IPS DF 19.7 (cell line): ENCODE data around the gene SH3BGR.
"Not testable (repeated sequence)": the region's sequence is repeated elsewhere in the genome, so short reads cannot be mapped to it uniquely, and the experiment has no call there.

Source experiments
- DNase-seq: peaks from one replicate; pipeline ENCODE4 v3.0.0-alpha.2; 2013; ENCODE audit warnings: low read depth, low spot score

The SH3BGR gene

DNA sequence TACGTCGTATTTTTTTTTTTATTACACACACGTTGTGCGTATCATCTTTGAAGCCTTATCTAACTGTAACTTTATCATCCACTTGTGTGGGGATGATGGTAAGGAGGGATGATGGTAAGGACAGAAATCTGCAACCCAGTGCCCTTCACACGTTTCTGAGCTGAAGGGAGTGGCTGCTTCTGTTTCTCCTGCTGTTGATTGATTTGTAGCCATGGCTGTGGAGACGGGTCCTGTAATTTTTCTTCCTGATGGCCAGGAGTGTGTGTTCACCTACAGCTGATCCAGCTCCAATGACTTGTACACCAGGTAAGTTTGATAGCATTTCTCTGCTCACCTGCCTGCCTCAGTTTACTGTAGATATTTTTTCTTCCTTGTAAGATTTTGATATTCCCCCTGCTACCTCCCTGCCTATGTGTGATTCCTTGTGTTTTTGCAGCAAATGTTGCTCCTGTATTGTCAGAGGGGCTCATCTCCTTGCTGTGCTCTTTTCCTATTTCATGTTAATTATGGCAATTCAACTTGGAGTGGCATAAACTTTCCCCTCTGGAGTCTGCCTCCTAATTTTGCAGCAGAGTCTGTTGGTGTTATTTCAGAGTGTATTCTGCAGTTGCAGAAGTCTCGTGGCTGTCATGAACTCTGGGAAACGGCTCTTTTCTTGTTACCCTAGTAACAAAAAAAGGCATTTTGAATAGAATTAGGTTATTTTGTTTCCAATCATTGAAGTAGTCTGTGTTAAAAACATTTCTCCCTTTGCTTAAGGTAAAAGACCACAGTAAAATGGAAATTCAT is 64.1 kb downstream of the SH3BGR start:
- DNase-seq: no peak

DNA sequence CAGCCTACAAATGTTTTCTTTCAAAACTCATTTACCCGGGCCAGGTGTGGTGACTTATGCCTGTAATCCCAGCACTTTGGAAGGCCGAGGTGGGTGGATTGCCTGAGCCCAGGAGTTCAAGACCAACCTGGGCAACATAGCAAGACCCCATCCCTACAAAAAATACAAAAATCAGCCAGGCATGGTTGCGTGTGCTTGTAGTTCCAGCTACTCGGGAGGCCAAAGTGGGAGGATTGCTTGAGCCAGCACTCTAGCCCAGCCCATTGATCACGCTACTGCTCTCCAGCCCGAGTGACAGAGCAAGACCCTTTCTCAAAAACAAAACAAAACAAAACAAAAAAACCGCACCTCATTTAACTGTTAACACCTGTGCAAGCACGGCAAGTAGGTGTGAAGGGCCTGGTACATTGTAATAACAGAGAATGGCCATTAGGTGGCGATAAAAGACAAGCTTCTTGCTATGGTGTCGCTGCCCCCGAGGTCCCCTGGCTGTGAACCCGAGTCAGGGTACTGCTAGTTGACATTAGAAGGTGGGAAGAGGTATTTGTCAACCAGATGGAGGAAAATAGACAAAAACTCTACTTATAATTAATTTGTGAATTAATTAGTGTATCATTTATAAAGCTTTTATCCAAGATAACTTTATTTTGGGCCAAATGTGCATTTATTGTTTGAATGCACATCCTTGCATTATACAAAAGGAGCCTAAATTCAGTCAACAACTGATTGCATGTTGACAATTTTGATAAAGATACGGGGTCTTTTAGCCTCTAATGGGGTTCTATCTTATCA is 66.5 kb downstream of the SH3BGR start:
- DNase-seq: peak; percentile 70

DNA sequence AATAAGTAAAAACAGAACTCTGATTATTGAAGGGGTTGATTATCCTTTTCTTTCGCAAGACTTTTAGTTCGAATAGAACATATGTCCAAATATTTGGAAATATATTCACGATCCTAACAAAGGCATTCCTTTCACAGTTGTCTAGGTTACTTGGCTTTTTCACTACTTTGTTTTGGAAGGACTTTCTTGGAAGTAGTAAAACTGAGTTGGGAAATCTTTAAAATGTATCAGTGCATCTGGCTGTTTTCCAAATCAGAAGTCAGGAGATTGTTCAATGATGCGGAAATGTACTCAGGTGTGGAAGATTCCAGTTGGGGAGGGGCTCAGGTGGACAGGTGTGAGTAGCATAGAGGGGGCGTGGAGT is 67.1 kb downstream of the SH3BGR start:
- DNase-seq: no peak

DNA sequence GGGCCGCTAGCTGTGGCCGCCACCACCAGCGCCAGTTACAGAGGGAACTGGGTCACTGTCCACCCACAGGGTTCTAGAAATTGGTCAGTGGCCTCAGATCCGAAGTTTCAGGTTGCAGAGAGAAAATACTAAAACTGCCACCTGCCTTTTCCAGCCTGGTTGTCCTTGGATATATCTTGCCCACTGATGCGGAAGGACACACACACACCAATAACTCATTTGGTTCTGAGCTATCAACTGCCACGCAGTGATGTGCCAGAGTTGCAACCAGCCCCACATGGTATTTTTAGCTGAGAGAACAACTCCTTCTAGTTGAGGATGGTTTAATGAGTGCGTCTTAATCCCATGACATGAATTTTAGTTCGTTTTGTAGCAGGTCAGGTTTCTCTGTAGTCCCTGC is 68.1 kb downstream of the SH3BGR start:
- DNase-seq: no peak

DNA sequence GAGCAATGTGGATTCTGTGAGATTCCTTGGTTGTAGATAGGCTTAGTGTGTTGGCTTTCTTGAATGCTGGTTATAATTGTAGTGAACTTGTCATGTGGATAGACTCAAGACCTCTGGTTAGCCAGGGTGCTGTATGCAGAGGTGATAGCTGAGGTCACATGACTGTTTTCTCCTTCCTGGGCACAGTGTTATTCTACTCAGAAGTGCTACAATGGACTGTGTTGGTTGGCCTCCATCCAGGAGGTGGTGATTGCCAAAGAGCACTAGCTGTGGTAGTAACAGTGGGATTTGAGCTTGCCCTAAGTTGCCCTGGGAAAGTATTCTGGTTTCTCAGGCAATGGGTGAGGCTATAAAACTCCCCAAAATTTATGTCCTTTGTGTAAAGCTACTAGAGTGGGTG is 71.6 kb downstream of the SH3BGR start:
- DNase-seq: no peak

DNA sequence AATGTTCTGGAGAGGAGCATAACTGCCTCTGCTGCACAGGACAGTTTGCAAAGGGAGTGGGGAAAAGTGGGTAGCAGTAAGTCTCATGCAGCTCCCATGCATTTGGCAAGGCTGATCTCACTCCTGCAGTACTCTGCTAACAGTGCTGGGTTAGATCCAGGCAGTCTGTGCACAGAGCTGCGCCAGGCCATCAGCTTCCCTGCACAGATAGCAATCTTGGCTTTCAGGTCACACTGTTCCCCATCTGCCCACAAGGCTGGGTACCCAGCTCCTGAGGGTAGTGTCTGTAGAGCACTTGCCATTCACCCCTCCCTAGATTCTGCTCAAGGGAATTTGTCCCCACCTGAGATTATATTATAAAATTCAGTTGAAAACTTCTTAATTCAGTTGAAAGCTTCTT is 72.1 kb downstream of the SH3BGR start:
- DNase-seq: no peak

DNA sequence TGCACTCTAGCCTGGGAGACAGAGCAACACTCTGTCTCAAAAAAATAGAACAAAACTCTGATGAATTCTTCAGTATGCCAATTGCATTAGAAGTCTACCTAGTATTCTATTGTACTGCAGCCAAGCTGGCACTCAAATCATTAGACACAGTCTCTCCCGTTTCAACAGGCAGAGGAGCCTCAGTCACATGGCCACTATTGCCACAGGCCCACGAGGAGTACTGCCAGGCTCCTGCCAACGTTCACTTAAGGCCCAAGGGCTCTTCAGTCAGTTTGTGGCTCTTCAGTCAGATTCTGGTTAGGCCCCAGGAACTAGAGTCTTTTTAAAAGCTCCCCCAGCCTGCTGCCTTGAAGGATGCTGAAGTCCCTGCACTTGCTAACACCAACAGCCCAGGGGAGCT is 73.4 kb downstream of the SH3BGR start:
- DNase-seq: no peak

DNA sequence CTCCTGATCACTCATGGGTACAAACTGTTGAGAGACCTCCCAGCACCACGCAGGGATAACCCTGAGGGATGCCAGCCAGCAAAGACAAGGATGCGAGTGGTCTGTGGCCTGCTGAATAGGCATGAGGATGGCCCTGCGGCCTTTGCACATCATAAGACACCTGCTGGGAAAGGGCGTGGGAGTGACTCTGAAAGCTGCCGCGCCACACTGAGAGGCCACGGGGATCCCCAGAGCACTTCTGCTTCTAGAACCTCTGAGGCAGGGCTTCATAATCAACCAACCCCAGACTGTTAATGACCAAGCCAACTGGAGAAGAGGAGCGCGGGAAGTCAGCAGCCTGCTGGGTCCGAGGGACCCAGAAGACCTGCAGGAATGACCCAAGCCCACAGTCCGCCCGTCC is 73.8 kb downstream of the SH3BGR start:
- DNase-seq: no peak

DNA sequence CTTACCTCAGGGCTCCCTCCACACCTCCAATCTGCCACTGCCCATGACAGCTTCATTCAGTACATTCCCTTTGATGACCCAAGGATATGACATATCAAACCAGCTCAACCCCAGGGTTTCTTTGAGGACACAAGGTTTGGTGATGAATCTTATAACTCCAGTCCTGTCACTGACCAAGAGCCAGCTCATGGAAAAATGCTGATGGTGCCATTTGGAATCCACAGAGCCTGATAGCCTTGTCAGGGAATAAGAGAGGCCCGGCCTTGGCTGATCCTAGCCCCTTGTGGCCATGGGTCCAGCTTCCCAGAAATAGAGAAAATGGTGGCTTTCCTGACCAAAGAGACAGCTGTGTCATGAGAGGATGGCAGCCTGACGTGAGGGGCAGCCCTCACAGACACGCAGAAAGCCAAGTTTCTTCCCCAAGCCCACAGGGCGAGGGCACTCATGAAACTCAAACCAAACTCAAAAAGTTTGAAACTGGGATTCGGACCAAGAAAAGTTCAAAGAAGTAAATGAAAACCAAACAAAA is 75.4 kb downstream of the SH3BGR start:
- DNase-seq: no peak

DNA sequence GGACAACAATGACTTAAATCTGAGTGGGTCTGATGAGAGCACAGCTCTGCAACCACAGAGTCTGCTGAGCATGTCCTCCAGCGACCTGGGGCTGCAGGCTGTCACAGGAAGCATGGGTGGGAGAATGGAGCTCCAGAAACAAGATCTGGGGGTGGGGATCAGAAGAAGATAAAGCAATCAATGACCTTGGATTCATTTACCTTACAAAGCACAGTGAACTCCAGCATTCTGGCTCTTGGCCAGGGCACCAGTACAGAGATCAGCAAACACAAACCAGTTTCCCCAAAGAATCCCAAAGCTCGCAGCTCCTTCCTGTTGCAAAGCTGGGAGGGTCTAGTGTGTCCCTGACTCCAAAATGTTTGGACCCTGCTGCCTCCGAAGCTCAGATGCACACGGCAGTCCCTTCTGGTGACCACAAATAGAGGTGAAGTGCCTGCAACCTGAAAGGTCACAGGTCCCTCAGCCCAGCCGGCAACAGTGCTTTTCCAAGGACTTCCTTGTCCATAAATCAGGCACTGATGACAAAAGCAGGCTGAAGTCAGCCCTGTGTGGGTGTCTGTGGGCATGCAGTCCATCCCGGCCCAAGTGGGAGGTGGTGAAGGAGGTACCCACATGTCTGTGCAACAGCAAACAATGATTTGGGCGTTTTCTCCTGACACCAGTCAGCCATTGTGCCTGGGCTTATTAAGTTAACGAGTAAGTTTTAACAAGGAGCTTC is 76.1 kb downstream of the SH3BGR start:
- no peak for DNase-seq

DNA sequence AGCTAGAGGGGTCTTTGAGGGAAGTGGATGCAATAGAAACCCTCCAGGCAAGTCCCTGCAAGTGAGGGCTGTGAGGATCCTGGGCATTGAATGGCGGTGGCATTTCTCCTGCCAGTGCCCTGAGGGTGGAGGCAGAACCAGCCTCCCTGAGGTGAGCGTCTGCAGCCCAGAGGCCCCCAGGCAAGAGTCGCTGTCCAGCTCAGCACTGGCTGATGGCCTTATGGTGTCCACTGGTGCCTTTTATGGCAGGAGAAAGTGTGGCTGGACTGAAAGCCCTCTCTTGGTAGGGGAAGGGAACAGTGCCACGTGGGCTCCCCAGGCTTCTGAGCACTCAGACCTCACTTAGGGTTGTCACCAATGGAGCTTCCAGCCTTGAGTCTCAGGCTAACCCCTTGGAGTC is 77.3 kb downstream of the SH3BGR start:
- DNase-seq: no peak

DNA sequence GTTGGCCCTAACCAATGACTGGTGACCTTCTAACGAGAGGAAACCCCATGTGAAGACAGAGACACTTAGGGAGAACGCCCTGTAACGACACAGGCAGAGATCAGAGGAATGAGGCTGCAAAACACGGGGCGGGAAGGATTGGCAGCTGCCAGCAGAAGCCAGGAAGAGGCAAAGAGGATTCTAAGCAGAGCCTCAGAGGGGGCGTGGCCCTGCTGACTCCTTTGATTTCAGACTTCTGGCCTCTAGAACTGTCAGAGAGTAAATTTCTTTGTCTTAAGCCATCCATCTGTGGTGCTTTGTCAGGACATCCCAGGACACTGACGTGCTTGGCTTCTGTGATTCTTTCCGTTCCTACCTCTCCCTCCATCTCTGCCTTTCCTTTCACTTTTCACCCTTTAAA is 79.3 kb downstream of the SH3BGR start:
- no peak for DNase-seq

DNA sequence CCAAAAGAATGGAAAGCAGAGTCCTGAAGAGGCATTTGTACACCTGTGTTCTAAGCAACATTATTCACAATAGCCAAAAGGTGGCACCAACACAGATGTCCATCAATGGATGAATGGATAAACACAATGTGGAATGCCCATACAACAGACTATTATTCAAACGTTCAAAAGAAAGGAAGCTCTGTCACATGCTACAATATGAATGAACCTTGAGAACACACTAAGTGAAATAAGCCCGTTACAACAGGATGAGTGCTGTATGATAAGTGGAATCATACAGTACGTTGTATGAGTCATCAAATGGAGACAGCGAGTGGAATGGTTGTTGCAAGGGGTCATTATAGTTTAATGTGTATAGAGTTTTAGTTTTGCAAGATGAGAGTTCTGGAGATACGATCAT is 80.1 kb downstream of the SH3BGR start:
- no peak for DNase-seq

DNA sequence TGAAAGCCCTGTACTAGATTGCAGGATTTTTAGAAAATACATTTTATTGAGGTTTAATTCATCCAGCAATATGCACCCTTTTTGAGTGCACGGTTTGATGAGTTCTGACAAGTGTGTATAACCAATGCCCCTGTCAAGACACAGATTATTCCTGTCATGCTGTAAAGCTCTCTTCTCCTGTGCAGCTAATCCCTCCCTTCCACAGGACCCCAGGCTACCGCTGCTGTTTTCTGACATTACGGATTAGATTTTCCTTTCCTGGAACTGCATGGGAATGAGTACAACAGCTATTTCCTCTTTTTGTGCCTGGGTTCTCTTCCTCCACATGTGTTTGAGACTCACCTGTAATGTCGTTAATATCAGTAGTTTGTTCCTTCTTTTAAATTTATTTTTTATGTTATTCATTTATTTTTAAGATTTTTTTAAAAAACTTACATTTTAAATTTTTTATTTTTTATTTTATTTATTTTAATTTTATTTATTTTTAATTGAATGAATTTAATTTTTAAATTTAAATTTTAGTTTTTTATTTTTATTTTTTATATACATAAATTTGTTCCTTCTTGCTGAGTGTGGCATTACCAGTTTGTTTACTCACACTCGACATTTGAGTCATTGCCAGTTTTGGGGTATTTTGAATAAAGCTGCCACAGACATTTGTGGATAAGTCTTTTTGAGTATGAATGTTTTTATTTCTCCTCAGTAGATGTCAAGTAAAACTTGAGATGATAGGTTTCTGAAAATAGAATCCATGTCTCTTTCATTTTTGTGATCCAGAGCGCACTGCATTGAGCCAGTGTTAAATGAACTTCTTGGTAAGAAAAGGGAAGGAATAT is 82.0 kb downstream of the SH3BGR start:
- no peak for DNase-seq

DNA sequence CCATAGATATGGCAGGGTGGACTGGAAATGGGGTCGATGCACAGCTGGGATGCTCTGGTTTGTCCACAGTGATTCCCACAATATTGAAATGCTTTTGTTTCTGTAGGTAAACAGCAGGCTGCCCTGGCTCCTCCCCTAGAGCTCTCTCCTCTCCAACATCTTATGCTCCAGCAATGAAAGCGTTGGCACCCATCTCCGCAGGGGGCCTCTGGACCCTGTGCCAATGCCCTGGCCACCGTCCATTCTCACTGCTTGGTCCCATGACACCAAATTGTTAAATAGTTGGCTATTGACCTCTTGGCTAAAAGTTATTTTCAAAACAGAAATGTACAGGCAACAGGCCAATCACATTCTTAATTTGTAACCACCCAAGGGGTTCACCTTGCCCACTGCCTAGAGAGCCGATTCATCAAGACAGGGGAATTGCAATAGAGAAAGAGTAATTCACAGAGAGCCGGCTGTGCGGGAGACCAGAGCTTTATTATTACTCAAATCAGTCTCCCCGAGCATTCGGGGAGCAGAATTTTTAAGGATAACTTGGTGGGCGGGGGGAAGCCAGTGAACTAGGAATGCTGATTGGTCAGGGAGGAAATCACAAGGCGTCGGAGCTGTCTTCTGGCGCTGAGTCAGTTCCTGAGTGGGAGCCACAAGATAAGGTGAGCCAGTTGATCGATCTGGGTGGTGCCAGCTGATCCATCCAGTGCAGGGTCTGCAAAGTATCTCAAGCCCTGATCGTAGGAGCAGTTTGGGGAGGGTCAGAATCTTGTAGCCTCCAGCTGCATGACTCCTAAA is 84.1 kb downstream of the SH3BGR start:
- no peak for DNase-seq

DNA sequence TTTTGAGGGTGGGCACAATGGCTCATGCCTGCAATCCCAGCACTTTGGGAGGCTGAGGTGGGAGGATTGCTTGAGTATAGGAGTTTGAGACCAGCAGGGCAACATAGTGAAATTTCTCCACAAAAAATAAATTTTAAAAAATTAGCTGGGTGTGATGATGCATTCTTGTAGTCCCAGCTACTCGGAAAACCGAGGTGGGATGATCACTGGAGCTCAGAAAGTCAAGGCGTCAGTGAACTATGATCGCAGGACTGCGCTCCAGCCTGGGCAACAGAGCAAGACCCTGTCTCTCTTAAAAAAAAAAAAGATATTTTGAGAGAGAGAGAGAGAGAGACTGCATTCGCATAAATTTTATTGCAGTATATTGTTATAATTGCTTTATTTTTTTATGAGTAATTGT is 85.1 kb downstream of the SH3BGR start:
- DNase-seq: no peak

DNA sequence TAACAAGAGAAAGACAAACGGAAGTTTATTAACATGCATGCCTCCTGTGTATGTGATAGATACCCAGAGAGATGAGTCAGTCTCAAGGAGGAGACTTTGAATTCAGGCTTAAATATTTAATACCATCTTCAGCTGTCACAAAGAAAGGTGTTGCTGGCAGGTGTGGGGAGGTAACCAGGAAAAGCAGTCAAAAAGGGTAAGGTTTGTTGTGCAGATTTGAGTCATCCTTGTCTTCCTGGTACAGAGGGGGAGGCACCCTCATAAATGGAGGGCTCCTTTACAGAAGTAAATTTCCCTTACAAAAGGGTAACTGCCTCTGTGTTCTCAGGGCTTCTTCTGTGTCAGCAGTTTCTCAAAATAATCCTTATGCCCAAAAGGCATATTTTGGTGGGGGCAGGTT is 85.8 kb downstream of the SH3BGR start:
- peak; percentile 98 for DNase-seq

DNA sequence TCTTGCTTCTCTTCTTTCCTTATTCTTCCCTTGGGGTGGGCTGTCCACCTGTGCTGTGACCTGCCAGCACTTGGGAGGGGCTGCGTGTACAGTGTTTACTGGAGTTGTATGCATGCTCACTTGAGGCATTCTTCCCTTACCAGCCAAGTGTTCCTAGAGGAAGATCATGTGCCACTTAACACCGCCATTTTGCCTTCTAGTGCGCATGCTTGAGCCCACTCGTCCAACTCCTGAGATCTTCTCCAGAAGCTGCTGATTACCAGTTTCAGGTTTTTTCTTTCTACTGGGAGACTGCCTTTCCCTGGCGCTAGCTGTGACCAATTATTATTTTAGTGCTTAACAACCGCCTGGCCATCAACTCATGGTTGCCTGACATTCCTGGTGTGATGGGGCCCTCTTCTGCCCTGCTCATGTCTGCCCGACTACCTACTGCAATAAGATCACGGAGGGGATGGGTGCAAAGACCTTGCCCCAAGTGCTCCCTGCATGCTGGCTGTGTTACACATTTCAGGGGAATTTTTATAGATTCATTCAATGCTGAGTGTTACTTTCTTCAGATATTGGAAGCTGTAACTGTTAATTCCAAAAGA is 86.8 kb downstream of the SH3BGR start:
- no peak for DNase-seq

DNA sequence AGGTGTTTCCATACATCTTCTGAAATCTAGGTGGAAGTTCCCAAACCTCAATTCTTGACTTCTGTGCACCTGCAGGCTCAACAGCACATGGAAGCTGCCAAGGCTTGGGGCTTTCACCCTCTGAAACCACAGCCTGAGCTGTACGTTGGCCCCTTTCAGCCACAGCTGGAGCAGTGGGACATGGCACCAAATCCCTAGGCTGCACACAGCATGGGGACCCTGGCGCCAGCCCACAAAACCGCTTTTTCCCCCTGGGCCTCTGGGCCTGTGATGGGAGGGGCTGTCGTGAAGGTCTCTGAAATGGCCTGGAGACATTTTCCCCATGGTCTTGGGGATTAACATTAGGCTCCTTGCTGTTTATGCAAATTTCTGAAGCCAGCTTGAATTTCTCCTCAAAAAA is 88.6 kb downstream of the SH3BGR start:
- DNase-seq: not testable (repeated sequence)

DNA sequence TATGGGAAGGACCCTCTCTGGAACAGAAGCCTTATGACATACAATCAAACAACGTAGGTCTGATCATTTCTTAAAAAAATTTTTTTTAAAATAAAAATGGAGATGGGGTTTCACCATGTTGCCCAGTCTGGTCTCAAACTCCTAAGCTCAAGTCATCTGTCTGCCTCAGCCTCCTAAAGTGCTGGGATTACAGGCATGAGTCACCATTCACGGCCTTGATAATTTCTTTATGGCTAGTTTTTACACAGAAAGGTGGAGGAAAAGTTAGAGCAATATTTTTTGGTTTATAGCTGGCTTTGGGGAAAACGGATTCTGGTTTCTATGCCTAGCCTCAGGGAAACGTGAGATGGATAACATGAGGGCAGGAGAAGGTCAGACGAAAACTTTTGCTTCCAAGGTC is 91.0 kb downstream of the SH3BGR start:
- no peak for DNase-seq
